Naive thymus-derived CD4-positive, alpha-beta T cell (primary cell): Measurements from ENCODE around the gene PKP4. TPM values are rescaled to one million over a fixed set of nuclear protein-coding genes. Genes with fewer than 3 reads are reported as not detected.
A peak's percentile ranks its signal among the peaks of the same experiment; 100 is the strongest.
"Not testable (repeated sequence)": the region's sequence is repeated elsewhere in the genome, so short reads cannot be mapped to it uniquely, and the experiment has no call there.

ENCODE experiments used
- ATAC-seq: fragments of 150-1000 bp; cut with Tn5 transposase; 2 replicates; pipeline ENCODE4 v1.10.0; 2021; ENCODE audit warnings: mild to moderate bottlenecking, moderate library complexity
- CTCF ChIA-PET: fragments of 350-600 bp; sonication (Branson Sonifier 250); formaldehyde crosslinking; loops from one replicate; lab custom pipeline; 2021; ENCODE audit warnings: antibody characterized with exemption; lab: Charles Lee
- POLR2A ChIA-PET: fragments of 350-600 bp; sonication (Branson Sonifier 250); formaldehyde crosslinking; loops from one replicate; lab custom pipeline; 2021; ENCODE audit warnings: antibody characterized with exemption, inconsistent platforms; lab: Charles Lee
- DNase-seq, 9 donors: peaks; one replicate each; pipeline versions ENCODE4 v3.0.0 to v3.0.0-alpha.2; 2020 to 2022; ENCODE audit warnings: mixed read lengths in 1 of 9
- H3K27ac ChIP-seq: one replicate; pipeline ENCODE4 v1.7.0; 2013; ENCODE audit warnings: mild to moderate bottlenecking, low read depth, low read length, moderate library complexity
- H3K27me3 ChIP-seq, 2 donors: one replicate each; pipeline ENCODE4 v1.7.0; 2013; ENCODE audit warnings: low read length in 2 of 2, mild to moderate bottlenecking in 2 of 2, moderate library complexity in 2 of 2; ENCODE audit not compliant: control insufficient read depth in 2 of 2, insufficient read depth in 2 of 2
- H3K36me3 ChIP-seq, 3 experiments: 1 replicate in 2 of 3; 2 replicates in 1 of 3; pipeline ENCODE4 v1.7.0; 2013; ENCODE audit warnings: low read length in 3 of 3, mild to moderate bottlenecking in 3 of 3, moderate library complexity in 1 of 3; ENCODE audit not compliant: insufficient read depth in 3 of 3, control insufficient read depth in 2 of 3
- H3K4me1 ChIP-seq, 2 donors: one replicate each; pipeline ENCODE4 v1.7.0; 2013; ENCODE audit warnings: low read length in 2 of 2, mild to moderate bottlenecking in 2 of 2, moderate library complexity in 1 of 2; ENCODE audit not compliant: control insufficient read depth in 2 of 2, insufficient read depth in 2 of 2
- H3K4me3 ChIP-seq: 2 replicates; pipeline ENCODE4 v1.7.0; 2013; ENCODE audit warnings: mild to moderate bottlenecking, low read length
- H3K9me3 ChIP-seq, 3 experiments: 1 replicate in 2 of 3; 2 replicates in 1 of 3; pipeline ENCODE4 v1.7.0; 2013; ENCODE audit warnings: low read length in 3 of 3; ENCODE audit not compliant: control insufficient read depth in 2 of 3
- H3K27ac Mint-ChIP-seq, 9 donors: one replicate each; pipeline ENCODE4 v1.8.0; 2020 to 2022; ENCODE audit warnings: mixed read lengths in 9 of 9, mild to moderate bottlenecking in 8 of 9, moderate library complexity in 5 of 9, inconsistent platforms in 2 of 9
- H3K27me3 Mint-ChIP-seq, 5 donors: one replicate each; pipeline ENCODE4 v1.8.0; 2021 to 2022; ENCODE audit warnings: mixed read lengths in 5 of 5, mild to moderate bottlenecking in 1 of 5
- H3K36me3 Mint-ChIP-seq, 5 donors: one replicate each; pipeline ENCODE4 v1.8.0; 2020 to 2022; ENCODE audit warnings: mixed read lengths in 5 of 5, mild to moderate bottlenecking in 3 of 5, inconsistent platforms in 1 of 5
- H3K4me1 Mint-ChIP-seq, 7 donors: one replicate each; pipeline ENCODE4 v1.8.0; 2020 to 2022; ENCODE audit warnings: mixed read lengths in 7 of 7, mild to moderate bottlenecking in 3 of 7, inconsistent platforms in 1 of 7
- H3K4me3 Mint-ChIP-seq, 10 donors: one replicate each; pipeline ENCODE4 v1.8.0; 2020 to 2022; ENCODE audit warnings: mild to moderate bottlenecking in 10 of 10, mixed read lengths in 10 of 10, moderate library complexity in 6 of 10, inconsistent platforms in 2 of 10
- H3K9me3 Mint-ChIP-seq, 11 donors: one replicate each; pipeline ENCODE4 v1.8.0; 2020 to 2022; ENCODE audit warnings: mixed read lengths in 11 of 11, mild to moderate bottlenecking in 4 of 11, inconsistent platforms in 1 of 11, moderate library complexity in 1 of 11
- intact Hi-C, 2 donors: fragments of 100-400 bp; cut with micrococcal nuclease; formaldehyde crosslinking; loops; one replicate each; pipeline ENCODE4 v1.15.1; 2023
- polyA plus RNA-seq, 2 donors: library from polyadenylated mRNA; unstranded; fragments of 300-500 nt; fragmentation: Illumina TruSeq; gene quantifications; one replicate each; pipeline ENCODE4 v1.2.3, GENCODE V29; 2021
- total RNA-seq, 6 experiments: library from RNA in 5 of 6; stranded (reverse) in 5 of 6; gene quantifications; 1 replicate in 5 of 6; 2 replicates in 1 of 6; pipeline ENCODE4 v1.2.3 and lab custom pipeline; 2021 to 2026

PKP4 gene
- total and polyA plus RNA-seq, 7 experiments from 2014 or later, result 1.3 to 33.2 (median 16.6) TPM

DNA sequence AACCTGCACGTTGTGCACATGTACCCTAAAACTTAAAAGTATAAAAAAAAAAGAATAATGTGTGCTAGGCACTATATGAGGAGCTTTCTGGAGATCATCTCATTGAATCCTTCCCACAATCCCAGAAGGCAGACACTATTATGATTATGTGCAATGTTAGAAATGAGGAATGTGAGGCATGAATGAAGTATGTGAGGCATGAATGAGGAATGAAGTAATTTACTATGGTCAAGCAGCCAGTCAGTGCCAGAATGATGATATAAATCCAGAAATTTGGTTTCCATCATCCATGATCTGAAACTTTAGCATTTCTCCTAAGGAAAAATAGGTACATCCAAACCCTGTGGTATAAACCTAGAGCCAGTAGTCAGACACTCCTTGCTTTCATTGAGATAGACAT is 42.2 kb upstream of the PKP4 start:
- CTCF ChIA-PET, result no interaction called here
- Histone ChIP-seq H3K4me1 (no peaks in the 10 kb centered on the region), H3K4me3 (no peak overlapping the region), H3K36me3 (no peaks in the 10 kb centered on the region), H3K9me3 (peaks cover 0 to 21% (median 0%) of the 10 kb centered on the region in 3 experiments), H3K27me3 (no peaks in the 10 kb centered on the region), H3K27ac (no peak overlapping the region)
- Mint-ChIP-seq H3K9me3 (peaks cover 9 to 56% (median 27%) of the 10 kb centered on the region in 11 donors), H3K4me3 (no peak overlapping the region), H3K27me3 (peaks cover 0 to 33% (median 27%) of the 10 kb centered on the region in 5 donors), H3K4me1 (no peaks in the 10 kb centered on the region), H3K36me3 (peaks cover 0 to 21% (median 4%) of the 10 kb centered on the region in 5 donors), H3K27ac (no peak overlapping the region)
- ATAC-seq, result no peak
- no peak for DNase-seq
- POLR2A ChIA-PET, result no interaction called here
- intact Hi-C loops, result no loop called here

DNA sequence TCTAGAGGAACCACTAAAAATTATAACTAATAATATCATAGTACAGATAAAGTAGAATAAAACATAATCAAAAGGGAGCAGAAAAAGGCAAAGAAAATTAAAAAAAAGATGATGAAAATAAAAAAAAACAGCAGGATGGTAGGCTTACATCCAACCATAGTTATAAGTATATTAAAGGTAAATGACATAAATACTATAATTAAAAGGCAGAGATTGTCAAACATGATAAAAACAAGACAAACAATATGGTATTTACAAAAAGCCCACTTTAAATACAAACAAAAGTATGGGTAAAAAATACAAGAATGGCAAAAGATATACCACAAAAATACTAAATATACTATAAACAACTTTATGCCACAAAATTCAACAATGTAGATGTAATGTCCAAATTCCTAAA is 24.6 kb upstream of the PKP4 start:
- no peaks in the 10 kb centered on the region for H3K4me1 Mint-ChIP-seq
- H3K36me3 ChIP-seq, result no peaks in the 10 kb centered on the region
- H3K36me3 Mint-ChIP-seq, result peaks cover 0 to 22% (median 7%) of the 10 kb centered on the region in 5 donors
- peaks cover 0 to 21% (median 8%) of the 10 kb centered on the region in 5 donors for H3K27me3 Mint-ChIP-seq
- POLR2A ChIA-PET, result no interaction called here
- peaks cover 6 to 57% (median 24%) of the 10 kb centered on the region in 11 donors for H3K9me3 Mint-ChIP-seq
- intact Hi-C loops, result no loop called here
- H3K27ac Mint-ChIP-seq, result no peak overlapping the region
- no peaks in the 10 kb centered on the region for H3K9me3 ChIP-seq
- ATAC-seq (no peak), DNase-seq (no peak)
- H3K27me3 ChIP-seq, result no peaks in the 10 kb centered on the region
- H3K27ac ChIP-seq, result no peak overlapping the region
- CTCF ChIA-PET, result no interaction called here
- H3K4me1 ChIP-seq, result no peaks in the 10 kb centered on the region
- H3K4me3 Mint-ChIP-seq, result no peak overlapping the region
- H3K4me3 ChIP-seq, result no peak overlapping the region

DNA sequence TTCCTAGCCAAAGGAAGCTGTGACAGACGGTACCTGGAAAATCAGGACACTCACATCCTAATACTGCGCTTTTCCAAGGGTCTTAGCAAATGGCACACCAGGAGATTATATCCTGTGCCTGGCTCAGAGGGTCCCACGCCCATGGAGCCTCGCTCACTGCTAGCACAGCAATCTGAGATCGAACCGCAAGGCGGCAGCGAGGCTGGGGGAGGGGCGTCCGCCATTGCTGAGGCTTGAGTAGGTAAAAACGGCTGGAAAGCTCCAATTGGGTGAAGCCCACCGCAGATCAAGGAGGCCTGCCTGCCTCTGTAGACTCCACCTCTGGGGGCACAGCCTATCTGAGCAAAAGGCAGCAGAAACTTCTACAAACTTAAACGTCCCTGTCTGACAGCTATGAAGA is 23.0 kb upstream of the PKP4 start:
- H3K4me3 Mint-ChIP-seq, ATAC-seq, H3K27me3 ChIP-seq, H3K4me1 ChIP-seq, intact Hi-C loops, H3K9me3 ChIP-seq, POLR2A ChIA-PET, H3K4me3 ChIP-seq, H3K4me1 Mint-ChIP-seq, DNase-seq, H3K36me3 ChIP-seq, H3K27ac ChIP-seq, H3K27ac Mint-ChIP-seq, CTCF ChIA-PET: not testable (repeated sequence)
- peaks cover 0 to 14% (median 0%) of the 10 kb centered on the region in 5 donors for H3K27me3 Mint-ChIP-seq
- peaks cover 3 to 58% (median 19%) of the 10 kb centered on the region in 11 donors for H3K9me3 Mint-ChIP-seq
- H3K36me3 Mint-ChIP-seq, result peaks cover 0 to 14% (median 7%) of the 10 kb centered on the region in 5 donors

DNA sequence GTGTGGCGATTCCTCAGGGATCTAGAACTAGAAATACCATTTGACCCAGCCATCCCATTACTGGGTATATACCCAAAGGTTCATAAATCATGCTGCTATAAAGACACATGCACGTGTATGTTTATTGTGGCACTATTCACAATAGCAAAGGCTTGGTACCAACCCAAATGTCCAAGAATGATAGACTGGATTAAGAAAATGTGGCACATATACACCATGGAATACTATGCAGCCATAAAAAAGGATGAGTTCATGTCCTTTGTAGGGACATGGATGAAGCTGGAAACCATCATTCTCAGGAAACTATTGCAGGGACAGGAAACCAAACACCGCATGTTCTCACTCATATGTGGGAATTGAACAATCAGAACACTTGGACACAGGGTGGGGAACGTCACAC is 17.7 kb upstream of the PKP4 start:
- H3K4me3 ChIP-seq, H3K4me3 Mint-ChIP-seq, H3K27me3 ChIP-seq, H3K36me3 Mint-ChIP-seq, POLR2A ChIA-PET, H3K4me1 ChIP-seq, H3K36me3 ChIP-seq, ATAC-seq, CTCF ChIA-PET, H3K27me3 Mint-ChIP-seq, H3K27ac ChIP-seq, DNase-seq, H3K27ac Mint-ChIP-seq, H3K4me1 Mint-ChIP-seq, intact Hi-C loops, H3K9me3 ChIP-seq: not testable (repeated sequence)
- H3K9me3 Mint-ChIP-seq, result peaks cover 0 to 31% (median 6%) of the 10 kb centered on the region in 11 donors

DNA sequence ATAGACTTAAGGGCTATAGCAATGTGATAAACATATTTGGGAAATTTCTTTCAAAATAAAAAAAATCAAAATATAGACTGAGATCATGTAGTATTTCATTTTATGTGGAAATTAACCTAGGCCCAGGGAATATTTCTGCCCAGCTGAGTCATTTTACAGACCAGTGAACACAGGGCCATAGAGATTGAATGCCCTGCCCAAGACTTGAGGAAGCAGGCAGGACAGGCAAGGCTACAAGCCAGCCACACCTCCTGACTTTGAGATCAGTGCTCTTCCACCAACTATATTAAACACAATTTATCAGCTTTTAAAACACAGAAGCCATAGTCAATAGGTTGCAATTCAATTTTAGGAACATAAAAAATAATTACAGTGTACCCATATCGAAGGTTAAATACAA is 13.1 kb upstream of the PKP4 start:
- DNase-seq (no peak), ATAC-seq (no peak)
- peaks cover 0 to 13% (median 1%) of the 10 kb centered on the region in 11 donors for H3K9me3 Mint-ChIP-seq
- no peak overlapping the region for H3K27ac Mint-ChIP-seq
- Histone ChIP-seq H3K27me3 (no peaks in the 10 kb centered on the region), H3K27ac (no peak overlapping the region), H3K4me1 (no peaks in the 10 kb centered on the region), H3K4me3 (no peak overlapping the region), H3K36me3 (no peaks in the 10 kb centered on the region), H3K9me3 (no peaks in the 10 kb centered on the region)
- H3K27me3 Mint-ChIP-seq, result peaks cover 0 to 6% (median 0%) of the 10 kb centered on the region in 5 donors
- no peaks in the 10 kb centered on the region for H3K4me1 Mint-ChIP-seq
- intact Hi-C loops, result no loop called here
- H3K4me3 Mint-ChIP-seq, result no peak overlapping the region
- ChIA-PET CTCF (no interaction called here), POLR2A (no interaction called here)
- H3K36me3 Mint-ChIP-seq, result no peaks in the 10 kb centered on the region

DNA sequence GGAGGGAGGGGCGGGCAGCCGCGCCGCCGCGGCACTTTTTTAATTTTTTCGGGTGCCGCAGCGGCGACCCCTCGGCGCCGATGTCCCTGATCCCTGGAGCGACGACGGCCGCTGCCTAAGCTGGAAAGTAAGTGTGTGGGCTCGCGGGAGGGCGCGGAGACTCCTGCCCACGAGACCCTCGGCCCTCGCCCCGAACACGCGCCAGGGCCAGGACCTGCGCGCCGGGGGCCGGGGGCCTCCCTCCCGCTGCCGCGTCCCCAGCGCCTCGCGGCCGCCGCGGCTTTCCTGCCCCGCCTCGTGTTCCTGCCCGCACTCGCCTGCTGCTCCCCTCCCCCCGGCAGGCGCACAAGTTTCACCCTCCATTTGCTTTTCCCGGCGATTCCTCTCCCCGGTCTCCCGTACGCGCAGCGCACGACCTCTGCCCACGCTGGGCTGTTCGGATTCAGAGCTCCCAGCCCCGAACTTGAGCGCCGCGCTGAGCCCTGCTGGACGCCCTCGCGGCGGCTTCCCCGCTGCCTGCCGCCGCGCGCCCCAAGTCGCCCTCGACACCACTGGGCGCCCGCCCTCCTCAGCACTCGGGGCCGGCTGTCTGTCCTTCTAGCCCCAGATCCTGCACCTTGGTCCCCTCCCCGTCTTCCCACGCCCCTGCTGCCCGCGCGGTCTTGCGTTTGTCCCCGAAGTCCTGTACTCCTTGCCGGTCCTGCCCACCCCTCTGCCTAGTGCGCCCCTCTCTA is 507 bp downstream of the PKP4 start:
- peaks cover 0 to 3% (median 0%) of the 10 kb centered on the region in 11 donors for H3K9me3 Mint-ChIP-seq

More for the DNA sequence above, 507 bp downstream of the PKP4 start:
- Histone ChIP-seq H3K27me3 (no peaks in the 10 kb centered on the region), H3K4me1 (peaks cover 0 to 11% of the 10 kb centered on the region in 2 donors), H3K27ac (peak overlapping the region; percentile 70), H3K4me3 (peak overlapping the region; percentile 71), H3K36me3 (peaks cover 0 to 7% (median 0%) of the 10 kb centered on the region in 3 experiments), H3K9me3 (no peaks in the 10 kb centered on the region)
- peak overlapping the region; percentile 88 to 97 (median 94) for H3K4me3 Mint-ChIP-seq
- peak overlapping the region; percentile 70 to 89 (median 82) for H3K27ac Mint-ChIP-seq
- peaks cover 0 to 4% (median 0%) of the 10 kb centered on the region in 5 donors for H3K36me3 Mint-ChIP-seq
- peak; percentile 28 to 66 (median 56) for DNase-seq
- peak; percentile 24 for ATAC-seq
- POLR2A ChIA-PET, result interaction anchor here (1.6 to 2.1 kb wide), 2 partner anchors 18 to 20 kb away, joined by 6 to 7 read pairs; no protein-coding TSS in a partner anchor
- intact Hi-C loops, result loop anchor here (2.0 to 10.0 kb wide), 19 partner anchors 90 to 1448 kb away; partner anchors contain the start of genes ACVR1C (in 1 of the 2), CYTIP (in 1 of the 2), LY75 (in 1 of the 2) and MARCHF7 (in 1 of the 2)
- peaks cover 13 to 29% (median 22%) of the 10 kb centered on the region in 7 donors for H3K4me1 Mint-ChIP-seq
- CTCF ChIA-PET, result interaction anchor here (0.7 to 1.3 kb wide), 6 partner anchors 8 to 832 kb away, joined by 3 read pairs; no protein-coding TSS in a partner anchor
- H3K27me3 Mint-ChIP-seq, result peaks cover 0 to 45% (median 0%) of the 10 kb centered on the region in 5 donors
